ENCODE measurements around the gene ACTN1. TPM values are rescaled to one million over a fixed set of nuclear protein-coding genes. Genes with fewer than 3 reads are reported as not detected.
A peak's percentile ranks its signal among the peaks of the same experiment; 100 is the strongest.

Gene ACTN1
- total and polyA plus RNA-seq, 10 of the 15 experiments (the other 5 are each of a cell fraction or from before 2014, with no cell fraction given): 0.14 to 39.4 (median 2.6) TPM

DNA sequence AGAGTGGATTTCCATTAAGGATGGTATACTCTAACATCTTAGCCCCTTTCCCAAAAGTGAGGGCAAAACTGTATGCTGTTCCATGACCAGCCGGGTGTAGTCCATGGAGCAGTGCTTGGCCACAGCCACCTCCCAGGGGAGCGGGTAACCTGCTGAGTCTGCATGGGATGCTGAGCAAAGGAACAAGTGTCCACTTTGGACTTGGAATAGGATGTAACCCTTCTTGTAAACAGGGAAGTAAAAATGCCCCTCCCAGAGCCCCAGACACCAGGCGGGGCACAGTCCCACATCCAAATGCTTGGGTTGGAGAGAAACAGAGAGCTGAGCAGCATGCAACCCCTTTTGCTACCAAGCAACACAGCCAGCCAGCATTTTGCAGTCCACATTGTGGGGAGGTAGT is 65.6 kb downstream of the ACTN1 start (continued):
- TF ChIP-seq CUX1 (IDR thresholded peaks at IDR 0.05; ENCODE audit: insufficient replicate concordance, low read depth, low read length) (no peak), BRCA1 (IDR thresholded peaks at IDR 0.05; ENCODE audit: low read depth, low read length) (no peak)

GRCh38 chr14:68911594-68912227 is 67.4 kb downstream of the ACTN1 start:
- BruUV-seq (replicated peaks): no TSS peak
- peak; percentile 83 for FAIRE-seq
- in situ Hi-C loops (cut with MboI): loop anchor here (5.0 kb wide), 1 partner anchor 186 kb away; no protein-coding TSS in a partner anchor
- no peak for TF ChIP-seq POLR2AphosphoS5 (IDR thresholded peaks at IDR 0.05; ENCODE audit: low read length)
- TF ChIP-seq SMC3 (IDR thresholded peaks at IDR 0.05; ENCODE audit: borderline replicate concordance, low read length): peak; percentile 81
- no peak for TF ChIP-seq IKZF2 (IDR thresholded peaks at IDR 0.05)
- TF ChIP-seq, protein P1, sequence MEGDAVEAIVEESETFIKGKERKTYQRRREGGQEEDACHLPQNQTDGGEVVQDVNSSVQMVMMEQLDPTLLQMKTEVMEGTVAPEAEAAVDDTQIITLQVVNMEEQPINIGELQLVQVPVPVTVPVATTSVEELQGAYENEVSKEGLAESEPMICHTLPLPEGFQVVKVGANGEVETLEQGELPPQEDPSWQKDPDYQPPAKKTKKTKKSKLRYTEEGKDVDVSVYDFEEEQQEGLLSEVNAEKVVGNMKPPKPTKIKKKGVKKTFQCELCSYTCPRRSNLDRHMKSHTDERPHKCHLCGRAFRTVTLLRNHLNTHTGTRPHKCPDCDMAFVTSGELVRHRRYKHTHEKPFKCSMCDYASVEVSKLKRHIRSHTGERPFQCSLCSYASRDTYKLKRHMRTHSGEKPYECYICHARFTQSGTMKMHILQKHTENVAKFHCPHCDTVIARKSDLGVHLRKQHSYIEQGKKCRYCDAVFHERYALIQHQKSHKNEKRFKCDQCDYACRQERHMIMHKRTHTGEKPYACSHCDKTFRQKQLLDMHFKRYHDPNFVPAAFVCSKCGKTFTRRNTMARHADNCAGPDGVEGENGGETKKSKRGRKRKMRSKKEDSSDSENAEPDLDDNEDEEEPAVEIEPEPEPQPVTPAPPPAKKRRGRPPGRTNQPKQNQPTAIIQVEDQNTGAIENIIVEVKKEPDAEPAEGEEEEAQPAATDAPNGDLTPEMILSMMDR (IDR thresholded peaks at IDR 0.05 in 2 of 3, conservative IDR thresholded peaks at IDR 0.05 in 1 of 3; ENCODE audit: control insufficient read depth in 2 of 3, extremely low read depth in 1 of 3, insufficient read depth in 1 of 3, low read depth in 3 of 3, low read length in 3 of 3): peak; percentile 96 to 99 (median 97)
- TF ChIP-seq RAD21 (IDR thresholded peaks at IDR 0.05; ENCODE audit: insufficient read depth, low read depth, low read length): peak; percentile 78
- TF ChIP-seq POLR2A (IDR thresholded peaks at IDR 0.05; ENCODE audit: low read depth, low read length): no peak
- no peak for TF ChIP-seq NR2F1 (conservative IDR thresholded peaks at IDR 0.05)
- TF ChIP-seq SPI1 (IDR thresholded peaks at IDR 0.05; ENCODE audit: borderline replicate concordance, insufficient read depth, low read depth, low read length): 0 out of 2 replicates have a peak, but pooled peaks have one; percentile 9
- peak; percentile 49; the same call in 1 of the 2 replicates for TF ChIP-seq SMARCA5 (IDR thresholded peaks at IDR 0.05)
- no peak for TF ChIP-seq WRNIP1 (IDR thresholded peaks at IDR 0.05; ENCODE audit: borderline replicate concordance, low read depth, low read length)
- TF ChIP-seq YY1 (IDR thresholded peaks at IDR 0.05; ENCODE audit: low read depth, low read length): peak; percentile 92
- no peak for TF ChIP-seq BHLHE40 (IDR thresholded peaks at IDR 0.05; ENCODE audit: borderline replicate concordance in 1 of 2, low read depth in 2 of 2, low read length in 1 of 2)
- no peak for TF ChIP-seq TAF1 (IDR thresholded peaks at IDR 0.05; ENCODE audit: borderline replicate concordance, low read depth, low read length)

More at GRCh38 chr14:68911594-68912227, 67.4 kb downstream of the ACTN1 start:
- H3K4me1 ChIP-seq (ENCODE audit: control insufficient read depth, insufficient read depth, low read length): no peaks in the 10 kb centered on the region
- DNase-seq (ENCODE audit: low read depth, low spot score): no peak
- intact Hi-C loops (cut with micrococcal nuclease; ENCODE audit: unreplicated experiment): loop anchor here (1.0 kb wide), 3 partner anchors 48 to 196 kb away; no protein-coding TSS in a partner anchor
- H3K79me2 ChIP-seq (ENCODE audit: control insufficient read depth, insufficient read depth, low read length): no peaks in the 10 kb centered on the region
- no peak overlapping the region for H3K4me2 ChIP-seq (ENCODE audit: control insufficient read depth, insufficient read depth)
- no peaks in the 10 kb centered on the region for H3K27me3 ChIP-seq (replicated peaks in 1 of 2; ENCODE audit: control insufficient read depth in 2 of 2, insufficient read depth in 2 of 2, low read length in 1 of 2)
- H3K27ac ChIP-seq (ENCODE audit: control insufficient read depth, insufficient read depth): no peak overlapping the region
- ChIA-PET POLR2A (no interaction called here), CTCF (interaction anchor here (0.6 to 4.2 kb wide), 51 partner anchors 8 to 1075 kb away, joined by 3 to 72 read pairs (median 5); no protein-coding TSS in a partner anchor), RAD21 (ENCODE audit: unreplicated experiment) (interaction anchor here (0.6 to 2.4 kb wide), 10 partner anchors 9 to 196 kb away, joined by 3 to 23 read pairs (median 4); partner anchors contain the start of gene ACTN1), SMC1A (ENCODE audit: uncharacterized antibody, unreplicated experiment) (interaction anchor here (1.0 to 4.2 kb wide), 15 partner anchors 27 to 968 kb away, joined by 3 to 45 read pairs (median 6); no protein-coding TSS in a partner anchor)
- H2AFZ ChIP-seq (ENCODE audit: control insufficient read depth, low read depth, low read length): no peak overlapping the region
- WGBS (ENCODE audit: insufficient coverage, insufficient replicate concordance, low lambda C conversion rate, missing lambda C conversion rate): 39% methylated on average over 12 of the region's 12 CpGs
- ATAC-seq: peak; percentile 100
- H3K4me3 ChIP-seq: no peak overlapping the region
- H4K20me1 ChIP-seq (ENCODE audit: control insufficient read depth, insufficient read depth): no peaks in the 10 kb centered on the region
- H3K9me3 ChIP-seq (replicated peaks; ENCODE audit: control insufficient read depth, insufficient read depth, low read length): no peaks in the 10 kb centered on the region
- no peak overlapping the region for H3K9ac ChIP-seq (ENCODE audit: control insufficient read depth, insufficient read depth, low read length)
- H3K36me3 ChIP-seq (ENCODE audit: control insufficient read depth in 2 of 2, insufficient read depth in 2 of 2, low read length in 1 of 2): peaks cover 0 to 8% of the 10 kb centered on the region in 2 experiments; a peak in 2 of 4 replicates

All from GM12878 (cell line).